Measurements from ENCODE around the gene AEBP2.
A peak's percentile ranks its signal among the peaks of the same experiment; 100 is the strongest.
"Not testable (repeated sequence)": the region's sequence is repeated elsewhere in the genome, so short reads cannot be mapped to it uniquely, and the experiment has no call there.

Gene AEBP2

GRCh38 chr12:19439059-19440018 lies at the start of gene AEBP2:
Gene AEBP2 (plus strand): TSS chr12:19439492. CDS start chr12:19439700, 208 bp downstream.
- DNase-seq, result peak; percentile 96 to 97

GRCh38 chr12:19390051-19390598 lies 49.2 kb upstream of the AEBP2 start:
- no peak for DNase-seq

- DNase-seq, result not testable (repeated sequence)
Observed at GRCh38 chr12:19392644-19393043, 46.6 kb upstream of the AEBP2 start.

GRCh38 chr12:19394385-19394784 lies 44.9 kb upstream of the AEBP2 start:
- no peak for DNase-seq

GRCh38 chr12:19397534-19397933 lies 41.8 kb upstream of the AEBP2 start:
- no peak for DNase-seq

- no peak for DNase-seq
Observed at GRCh38 chr12:19398376-19399363, 40.6 kb upstream of the AEBP2 start.

- not testable (repeated sequence) for DNase-seq
Observed at GRCh38 chr12:19400649-19401285, 38.5 kb upstream of the AEBP2 start.

GRCh38 chr12:19402211-19402610 lies 37.1 kb upstream of the AEBP2 start:
- DNase-seq, result no peak

- no peak for DNase-seq
Observed at GRCh38 chr12:19402743-19403431, 36.4 kb upstream of the AEBP2 start.

- peak; percentile 34 to 56 for DNase-seq
Observed at GRCh38 chr12:19404242-19404880, 34.9 kb upstream of the AEBP2 start.

- no peak for DNase-seq
Observed at GRCh38 chr12:19409376-19409775, 29.9 kb upstream of the AEBP2 start.

GRCh38 chr12:19410211-19410610 lies 29.1 kb upstream of the AEBP2 start:
- DNase-seq, result no peak

- DNase-seq, result no peak
Observed at GRCh38 chr12:19410629-19411185, 28.6 kb upstream of the AEBP2 start.

- DNase-seq, result no peak
Observed at GRCh38 chr12:19411234-19412204, 27.8 kb upstream of the AEBP2 start.

GRCh38 chr12:19412844-19413243 lies 26.4 kb upstream of the AEBP2 start:
- no peak for DNase-seq

GRCh38 chr12:19413582-19413981 lies 25.7 kb upstream of the AEBP2 start:
- not testable (repeated sequence) for DNase-seq

GRCh38 chr12:19415563-19415962 lies 23.7 kb upstream of the AEBP2 start:
- no peak for DNase-seq

- no peak for DNase-seq
Observed at GRCh38 chr12:19419086-19419485, 20.2 kb upstream of the AEBP2 start.

GRCh38 chr12:19421503-19422282 lies 17.6 kb upstream of the AEBP2 start:
- DNase-seq, result no peak

All from CD4-positive, alpha-beta T cell treated with Interferon alpha-2 for 1 hour (primary cell).